MM.1S (cell line): ENCODE results near the gene ERI3.

Experiments used
- DNase-seq: peaks from one replicate; pipeline ENCODE4 v3.0.0-alpha.2; 2015
- H2AFZ ChIP-seq: fragments of 300-600 bp; sonication (generic); 2 replicates; pipeline ENCODE4 v1.6.0; 2016; ENCODE audit warnings: antibody characterized with exemption, low read length
- H3F3A ChIP-seq: fragments of 300-600 bp; sonication (generic); 2 replicates; pipeline ENCODE4 v1.6.1; 2016; ENCODE audit warnings: mild to moderate bottlenecking, antibody characterized with exemption, low read length, moderate library complexity, mixed read lengths; ENCODE audit not compliant: insufficient read depth
- H3K27ac ChIP-seq: fragments of 300-600 bp; sonication (generic); 2 replicates; pipeline ENCODE4 v1.5.1; 2016; ENCODE audit warnings: mild to moderate bottlenecking, low read length
- H3K27me3 ChIP-seq: fragments of 300-600 bp; sonication (generic); replicated peaks from 2 replicates; pipeline ENCODE4 v1.6.0; 2016; ENCODE audit warnings: low read length; ENCODE audit not compliant: insufficient read depth
- H3K36me3 ChIP-seq: fragments of 300-600 bp; sonication (generic); replicated peaks from 2 replicates; pipeline ENCODE4 v1.6.1; 2016; ENCODE audit warnings: mild to moderate bottlenecking, low read length, mixed read lengths; ENCODE audit not compliant: insufficient read depth
- H3K4me1 ChIP-seq: fragments of 300-600 bp; sonication (generic); 2 replicates; pipeline ENCODE4 v1.6.1; 2016; ENCODE audit warnings: low read length, mixed read lengths
- H3K4me2 ChIP-seq: fragments of 300-600 bp; sonication (generic); 2 replicates; pipeline ENCODE4 v1.6.0; 2016; ENCODE audit warnings: low read depth, low read length
- H3K4me3 ChIP-seq: fragments of 300-600 bp; sonication (generic); 2 replicates; pipeline ENCODE4 v1.5.1; 2016; ENCODE audit warnings: low read length, mixed read lengths
- H3K79me2 ChIP-seq: fragments of 300-600 bp; sonication (generic); 2 replicates; pipeline ENCODE4 v1.6.1; 2016; ENCODE audit warnings: mixed run types, low read length, mixed read lengths
- H3K9ac ChIP-seq: fragments of 300-600 bp; sonication (generic); 2 replicates; pipeline ENCODE4 v1.6.1; 2016; ENCODE audit warnings: low read length, mixed read lengths
- H3K9me2 ChIP-seq: fragments of 300-600 bp; sonication (generic); replicated peaks from 2 replicates; pipeline ENCODE4 v1.6.1; 2016; ENCODE audit warnings: mild to moderate bottlenecking, low read length, mixed read lengths; ENCODE audit not compliant: insufficient read depth
- H3K9me3 ChIP-seq: fragments of 300-600 bp; sonication (generic); replicated peaks from 2 replicates; pipeline ENCODE4 v1.6.1; 2016; ENCODE audit warnings: mild to moderate bottlenecking, low read length, mixed read lengths; ENCODE audit not compliant: insufficient read depth
- H4K20me1 ChIP-seq: fragments of 300-600 bp; sonication (generic); 2 replicates; pipeline ENCODE4 v1.6.1; 2016; ENCODE audit warnings: mild to moderate bottlenecking, low read length, moderate library complexity, mixed read lengths; ENCODE audit not compliant: insufficient read depth
- EZH2 ChIP-seq: fragments of 300-600 bp; sonication (generic); optimal IDR thresholded peaks from 2 replicates; pipeline ENCODE3; 2017; ENCODE audit warnings: low read depth, mild to moderate bottlenecking, antibody characterized with exemption, low read length, mixed read lengths
- EZH2phosphoT487 ChIP-seq: fragments of 300-600 bp; sonication (generic); IDR thresholded peaks from 2 replicates; pipeline ENCODE4 v1.6.1; 2018; ENCODE audit warnings: antibody characterized with exemption, low read length
- TF ChIP-seq, protein P1 (sequence below): fragments of 300-600 bp; sonication (generic); IDR thresholded peaks from 2 replicates; pipeline ENCODE4 v1.5.1; 2016; ENCODE audit warnings: antibody characterized with exemption, low read length, mixed read lengths

The ERI3 gene

DNA sequence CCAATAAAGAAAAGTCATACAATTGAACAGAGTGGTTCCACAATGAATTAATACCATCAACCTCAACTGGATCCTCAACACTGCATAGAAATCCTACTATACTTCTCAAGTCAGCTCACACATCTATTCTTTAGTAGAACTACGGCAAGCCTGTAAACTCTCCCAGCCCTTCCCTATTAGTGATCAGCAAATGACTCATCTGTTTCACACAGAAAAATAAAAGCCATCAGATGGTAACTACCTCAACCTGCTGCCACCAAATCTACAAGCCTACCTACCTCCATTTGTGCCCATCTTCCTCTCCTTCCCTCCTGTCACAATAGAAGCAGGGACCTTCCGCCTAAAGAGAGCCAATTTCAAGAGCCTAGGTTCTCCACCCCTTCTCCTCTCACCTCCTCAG, 78.2 kb downstream of the ERI3 start:
- Histone ChIP-seq H3K9me3 (no peaks in the 10 kb centered on the region), H3K9ac (no peak overlapping the region), H3K4me2 (no peak overlapping the region), H3K27ac (no peak overlapping the region), H3F3A (no peaks in the 10 kb centered on the region), H3K27me3 (no peaks in the 10 kb centered on the region), H3K36me3 (no peaks in the 10 kb centered on the region), H3K9me2 (no peaks in the 10 kb centered on the region), H3K79me2 (no peaks in the 10 kb centered on the region), H4K20me1 (no peaks in the 10 kb centered on the region), H2AFZ (no peak overlapping the region), H3K4me1 (no peaks in the 10 kb centered on the region), H3K4me3 (no peak overlapping the region)
- DNase-seq, result no peak
- no peak for TF ChIP-seq EZH2phosphoT487
- no peak for TF ChIP-seq EZH2
- TF ChIP-seq, protein P1, sequence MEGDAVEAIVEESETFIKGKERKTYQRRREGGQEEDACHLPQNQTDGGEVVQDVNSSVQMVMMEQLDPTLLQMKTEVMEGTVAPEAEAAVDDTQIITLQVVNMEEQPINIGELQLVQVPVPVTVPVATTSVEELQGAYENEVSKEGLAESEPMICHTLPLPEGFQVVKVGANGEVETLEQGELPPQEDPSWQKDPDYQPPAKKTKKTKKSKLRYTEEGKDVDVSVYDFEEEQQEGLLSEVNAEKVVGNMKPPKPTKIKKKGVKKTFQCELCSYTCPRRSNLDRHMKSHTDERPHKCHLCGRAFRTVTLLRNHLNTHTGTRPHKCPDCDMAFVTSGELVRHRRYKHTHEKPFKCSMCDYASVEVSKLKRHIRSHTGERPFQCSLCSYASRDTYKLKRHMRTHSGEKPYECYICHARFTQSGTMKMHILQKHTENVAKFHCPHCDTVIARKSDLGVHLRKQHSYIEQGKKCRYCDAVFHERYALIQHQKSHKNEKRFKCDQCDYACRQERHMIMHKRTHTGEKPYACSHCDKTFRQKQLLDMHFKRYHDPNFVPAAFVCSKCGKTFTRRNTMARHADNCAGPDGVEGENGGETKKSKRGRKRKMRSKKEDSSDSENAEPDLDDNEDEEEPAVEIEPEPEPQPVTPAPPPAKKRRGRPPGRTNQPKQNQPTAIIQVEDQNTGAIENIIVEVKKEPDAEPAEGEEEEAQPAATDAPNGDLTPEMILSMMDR, result no peak

DNA sequence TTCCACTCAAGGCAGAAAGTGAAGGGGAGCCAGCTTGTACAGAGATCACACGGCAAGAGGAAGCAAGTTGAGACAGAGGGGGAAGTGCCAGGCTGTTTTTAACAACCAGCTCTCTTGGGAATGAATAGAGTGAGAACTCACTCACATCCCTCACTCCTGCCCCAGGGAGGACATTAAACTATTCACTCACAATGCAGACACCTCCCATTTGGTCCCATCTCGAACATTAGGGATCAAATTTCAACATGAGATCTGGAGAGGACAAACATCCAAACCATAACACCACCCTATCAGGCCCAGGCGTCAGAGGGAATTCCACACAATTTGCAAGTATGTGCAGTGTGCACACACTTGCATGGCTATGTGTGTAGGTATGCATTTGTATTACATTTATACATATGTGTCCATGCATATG, 79.1 kb downstream of the ERI3 start:
- H3K27me3 ChIP-seq, result no peaks in the 10 kb centered on the region
- no peak overlapping the region for H3K4me2 ChIP-seq
- H3K9me3 ChIP-seq, result no peaks in the 10 kb centered on the region
- no peaks in the 10 kb centered on the region for H3F3A ChIP-seq
- no peak overlapping the region for H3K27ac ChIP-seq
- no peak overlapping the region for H2AFZ ChIP-seq
- no peak for TF ChIP-seq EZH2
- TF ChIP-seq, protein P1, result no peak
- no peak for TF ChIP-seq EZH2phosphoT487
- H3K79me2 ChIP-seq, result no peaks in the 10 kb centered on the region
- no peak overlapping the region for H3K4me3 ChIP-seq
- no peaks in the 10 kb centered on the region for H3K9me2 ChIP-seq
- no peaks in the 10 kb centered on the region for H3K4me1 ChIP-seq
- H4K20me1 ChIP-seq, result no peaks in the 10 kb centered on the region
- no peak for DNase-seq
- no peak overlapping the region for H3K9ac ChIP-seq
- H3K36me3 ChIP-seq, result no peaks in the 10 kb centered on the region

DNA sequence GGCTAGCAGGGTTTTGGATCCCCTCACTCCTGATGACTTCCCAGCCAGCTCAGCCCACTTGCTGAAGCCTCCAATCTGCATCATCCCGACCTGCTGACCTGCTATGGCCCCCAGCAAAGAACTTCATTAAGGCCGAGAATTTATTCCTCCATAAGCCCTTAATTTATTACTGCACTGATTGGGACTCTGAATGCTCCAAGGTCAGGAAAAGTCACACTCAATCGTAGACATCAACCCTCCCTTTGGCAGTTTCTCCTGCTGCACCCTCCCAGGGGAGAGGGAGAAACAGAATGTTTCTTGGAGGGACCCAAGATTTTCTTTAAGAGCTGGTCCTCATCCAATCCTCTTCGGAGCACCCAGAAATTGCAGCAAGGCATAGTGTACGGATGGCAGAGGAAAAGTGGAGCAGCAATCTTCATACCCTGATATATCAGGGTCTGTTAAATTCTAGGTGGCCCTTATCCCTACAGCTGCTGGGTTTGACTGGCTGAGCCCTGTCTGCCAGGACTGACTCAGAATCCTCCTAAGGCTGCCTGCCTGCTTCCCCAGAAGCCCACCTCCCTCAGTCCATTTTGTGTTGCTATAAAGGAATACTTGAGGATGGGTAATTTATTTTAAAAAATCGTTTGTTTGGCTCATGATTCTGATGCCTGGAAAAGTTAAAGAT, 79.6 kb downstream of the ERI3 start:
- Histone ChIP-seq H3F3A (no peaks in the 10 kb centered on the region), H3K79me2 (no peaks in the 10 kb centered on the region), H3K4me3 (no peak overlapping the region), H3K9ac (no peak overlapping the region), H3K4me1 (no peaks in the 10 kb centered on the region), H3K27me3 (no peaks in the 10 kb centered on the region), H3K36me3 (no peaks in the 10 kb centered on the region), H4K20me1 (no peaks in the 10 kb centered on the region), H3K4me2 (no peak overlapping the region), H3K9me3 (no peaks in the 10 kb centered on the region), H3K9me2 (no peaks in the 10 kb centered on the region), H3K27ac (no peak overlapping the region), H2AFZ (no peak overlapping the region)
- TF ChIP-seq EZH2, result no peak
- TF ChIP-seq, protein P1, result no peak
- no peak for TF ChIP-seq EZH2phosphoT487
- DNase-seq, result no peak
